NCI-H1048 (cell line): ENCODE results near the gene NDNF.

Source experiments
- DNase-seq: peaks from one replicate; lab custom pipeline; 2025; lab: John Stamatoyannopoulos, UW

NDNF gene

DNA sequence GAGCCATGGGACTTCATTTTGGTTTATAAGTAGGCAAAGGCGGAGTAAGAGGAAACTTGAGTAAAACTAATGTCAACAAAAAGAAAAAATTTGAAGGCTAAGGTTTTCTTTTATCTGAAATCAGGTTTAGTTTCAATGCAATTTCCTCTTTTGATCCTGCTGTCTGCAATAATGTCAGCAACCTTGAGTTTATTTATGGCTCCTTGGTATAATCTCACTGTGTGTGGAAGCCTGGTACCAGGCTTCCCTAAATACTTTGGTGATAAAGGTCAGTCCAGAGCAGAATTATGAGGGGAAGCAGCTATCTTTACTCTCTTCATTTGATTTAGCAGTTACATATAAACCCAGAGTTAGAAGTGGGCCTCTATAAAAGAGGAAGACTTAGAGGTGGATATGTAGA, 57.8 kb downstream of the NDNF start:
- DNase-seq = no peak

GRCh38 chr4:121011780-121012340, 60.5 kb downstream of the NDNF start:
- DNase-seq = no peak

- no peak for DNase-seq
Observed at GRCh38 chr4:121011138-121011537, 61.2 kb downstream of the NDNF start.

DNA sequence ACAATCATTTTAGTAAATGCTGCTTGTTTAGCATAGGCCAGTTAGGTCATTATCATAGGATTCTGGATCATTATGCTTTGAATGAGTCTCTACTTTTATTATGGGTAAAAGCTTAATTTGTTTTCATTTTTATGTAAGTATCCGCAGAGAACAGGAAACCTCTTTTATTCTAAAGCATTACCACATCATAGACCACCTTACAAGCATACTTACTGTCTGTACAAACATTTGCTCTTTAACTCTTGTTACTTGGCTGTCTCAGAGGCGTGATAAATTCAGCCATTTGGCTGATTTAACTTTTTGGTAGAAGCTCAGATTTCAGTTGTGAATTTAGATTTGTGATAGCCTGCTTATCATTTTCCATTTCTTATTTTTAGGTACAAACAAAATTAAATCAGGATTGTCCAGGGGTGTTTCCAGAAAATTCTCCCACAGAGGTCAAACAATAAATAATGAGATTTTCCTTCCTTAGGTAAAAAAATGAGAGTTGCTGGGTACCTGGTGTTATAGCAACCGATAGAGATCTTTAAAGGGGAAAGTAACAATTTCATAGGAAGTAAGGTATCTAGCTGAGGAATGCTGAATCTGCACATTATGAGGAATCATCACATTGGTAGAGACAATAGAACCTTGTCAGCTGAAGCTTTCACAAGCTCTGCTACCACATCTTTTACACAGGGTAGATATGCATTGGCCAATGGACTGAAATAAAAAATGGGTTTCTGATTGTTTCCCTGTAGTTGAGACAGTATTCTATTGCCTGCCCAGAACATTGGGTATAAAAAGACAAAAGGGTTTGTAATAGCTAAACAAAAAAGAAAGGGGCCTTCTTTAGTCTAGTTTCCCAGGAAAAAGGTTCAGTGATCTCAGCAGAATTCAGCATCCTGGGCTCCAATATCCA, 62.5 kb downstream of the NDNF start:
- no peak for DNase-seq

DNA sequence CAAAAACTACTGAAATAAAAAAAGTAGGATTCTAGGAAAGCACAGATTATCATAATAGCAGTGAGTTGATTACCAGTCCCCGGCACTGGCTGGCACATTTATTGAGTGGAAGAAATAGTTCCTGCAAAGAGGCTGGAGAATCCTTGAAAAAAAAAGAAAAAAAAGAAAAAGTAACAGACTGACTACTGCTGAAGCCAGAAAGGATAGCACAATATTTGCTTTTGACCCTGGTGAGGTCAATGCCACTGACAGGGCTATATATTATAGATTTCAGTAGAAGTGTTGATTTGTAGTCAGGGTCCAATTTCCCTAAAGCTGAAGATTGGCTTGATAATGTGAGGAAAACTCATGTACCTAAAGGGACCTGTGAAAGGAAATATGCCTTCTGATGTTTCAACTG, 64.7 kb downstream of the NDNF start:
- DNase-seq = no peak

DNA sequence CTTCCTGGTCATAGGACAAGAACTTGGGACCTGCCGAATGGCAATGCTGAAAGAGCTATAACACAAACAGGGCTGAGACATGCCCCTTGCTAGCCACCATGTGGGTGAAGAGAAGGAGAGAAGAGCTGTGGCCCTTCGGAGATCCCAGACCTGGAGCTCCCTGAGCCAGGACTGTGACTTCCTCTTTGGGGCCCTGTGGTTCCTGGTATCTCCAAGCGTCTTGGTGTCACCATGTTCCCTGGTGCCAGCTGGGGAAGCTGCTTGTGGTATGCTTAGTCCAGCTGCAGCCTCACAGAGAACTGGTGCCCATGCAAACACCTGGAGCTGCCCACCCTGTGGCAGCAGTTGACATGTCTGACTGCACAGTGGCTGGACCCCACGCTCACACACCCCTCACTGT, 68.5 kb downstream of the NDNF start:
- no peak for DNase-seq

GRCh38 chr4:120995266-120996010, 76.9 kb downstream of the NDNF start:
- DNase-seq = no peak

- no peak for DNase-seq
Observed at GRCh38 chr4:120994521-120994920, 77.8 kb downstream of the NDNF start.

- no peak for DNase-seq
Observed at GRCh38 chr4:120991885-120992284, 80.5 kb downstream of the NDNF start.

- no peak for DNase-seq
Observed at GRCh38 chr4:120990246-120990645, 82.1 kb downstream of the NDNF start.
